ENCODE measurements around the gene FBXL4. TPM values are rescaled to one million over a fixed set of nuclear protein-coding genes. Genes with fewer than 3 reads are reported as not detected.
A peak's percentile ranks its signal among the peaks of the same experiment; 100 is the strongest.

The FBXL4 gene
- total and polyA plus RNA-seq, 2 of the 8 experiments (the other 6 are each of a cell fraction or from before 2014, with no cell fraction given) = 6.9 to 13.8 TPM

GRCh38 chr6:98831959-98832283 is 115.8 kb downstream of the FBXL4 start:
- H2AK5ac ChIP-seq (ENCODE audit: low read depth, low read length) = no peak overlapping the region
- ChIA-PET CTCF (ENCODE audit: partially characterized antibody) (interaction anchor here (1.7 to 10.0 kb wide), 2 partner anchors 10 to 13 kb away, joined by 5 to 79 read pairs; no protein-coding TSS in a partner anchor), POLR2A (ENCODE audit: partially characterized antibody) (interaction anchor here (1.0 to 2.8 kb wide), 2 partner anchors 11 to 43 kb away, joined by 3 to 12 read pairs; no protein-coding TSS in a partner anchor)
- H2BK5ac ChIP-seq (ENCODE audit: low read depth, low read length) = no peak overlapping the region
- H3K27ac ChIP-seq (ENCODE audit: low read depth, low read length) = no peak overlapping the region
- H3K79me1 ChIP-seq (ENCODE audit: low read depth, low read length) = no peaks in the 10 kb centered on the region
- H3K4me1 ChIP-seq (replicated peaks in 1 of 4; ENCODE audit: control insufficient read depth in 3 of 4, insufficient read depth in 4 of 4, low read length in 3 of 4) = peaks cover 0 to 38% (median 24%) of the 10 kb centered on the region in 4 experiments; a peak in 6 of 7 replicates
- H4K8ac ChIP-seq (ENCODE audit: extremely low read depth, insufficient read depth, low read length) = no peak overlapping the region
- H2BK12ac ChIP-seq (ENCODE audit: low read depth, low read length) = no peak overlapping the region
- H3K56ac ChIP-seq (replicated peaks; ENCODE audit: insufficient read length, low read depth, low read length) = no peak overlapping the region
- no peak overlapping the region for H3K9ac ChIP-seq (replicated peaks in 1 of 4; ENCODE audit: extremely low read depth in 1 of 4, low read depth in 3 of 4, low read length in 3 of 4)
- DNase-seq (ENCODE audit: low read depth in 1 of 2, low spot score in 2 of 2) = no peak
- peak overlapping the region; percentile 84 to 95 for H3K4me2 ChIP-seq (ENCODE audit: insufficient read depth in 1 of 2, low read depth in 2 of 2, low read length in 2 of 2)
- H3K4ac ChIP-seq (replicated peaks; ENCODE audit: insufficient read length, low read depth, low read length) = no peak overlapping the region
- no peaks in the 10 kb centered on the region; a peak in 1 of 8 replicates for H3K36me3 ChIP-seq (ENCODE audit: control insufficient read depth in 2 of 4, insufficient read depth in 4 of 4, low read length in 3 of 4)
- H2BK120ac ChIP-seq (replicated peaks; ENCODE audit: low read depth, low read length) = no peak overlapping the region
- peaks cover 74 to 91% (median 84%) of the 10 kb centered on the region in 4 experiments for H3K27me3 ChIP-seq (replicated peaks in 1 of 4; ENCODE audit: control insufficient read depth in 3 of 4, extremely low read depth in 1 of 4, insufficient read depth in 3 of 4, low read length in 3 of 4)
- H3K23me2 ChIP-seq (ENCODE audit: low read depth, low read length) = peaks cover 23% of the 10 kb centered on the region
- peaks cover 5 to 8% of the 10 kb centered on the region in 2 experiments for H4K20me1 ChIP-seq (replicated peaks in 1 of 2; ENCODE audit: control insufficient read depth in 1 of 2, insufficient read depth in 2 of 2, low read length in 2 of 2)
- no peak overlapping the region for H3K23ac ChIP-seq (ENCODE audit: insufficient read length)
- no peak overlapping the region for H4K5ac ChIP-seq (ENCODE audit: insufficient read length, low read depth, low read length)
- no peaks in the 10 kb centered on the region for H3K79me2 ChIP-seq (ENCODE audit: control insufficient read depth in 1 of 2, insufficient read depth in 2 of 2, low read length in 2 of 2)
- H4K91ac ChIP-seq (replicated peaks; ENCODE audit: insufficient read length, low read length) = no peak overlapping the region
- H2AFZ ChIP-seq (ENCODE audit: low read length) = no peak overlapping the region
- no peak overlapping the region; the same call in 1 of the 2 replicates for H2BK20ac ChIP-seq (ENCODE audit: low read length)
- no peaks in the 10 kb centered on the region for H3K9me3 ChIP-seq (ENCODE audit: insufficient read depth in 2 of 2, low read depth in 1 of 2, low read length in 1 of 2)
- TF ChIP-seq CBX8 (IDR thresholded peaks at IDR 0.05; ENCODE audit: borderline replicate concordance, low read depth, low read length) (no peak), BRCA1 (IDR thresholded peaks at IDR 0.05; ENCODE audit: low read depth, low read length) (no peak), BCL11A (IDR thresholded peaks at IDR 0.05; ENCODE audit: low read depth in 2 of 2, low read length in 2 of 2) (no peak), RFX5 (IDR thresholded peaks at IDR 0.05; ENCODE audit: borderline replicate concordance, low read depth, low read length) (no peak), SIN3A (conservative IDR thresholded peaks at IDR 0.05 in 1 of 2, IDR thresholded peaks at IDR 0.05 in 1 of 2; ENCODE audit: low read depth in 1 of 2, low read length in 2 of 2) (no peak), KDM4A (IDR thresholded peaks at IDR 0.05; ENCODE audit: low read depth, low read length, severe bottlenecking) (peak; percentile 7)
- TF ChIP-seq, protein P1, sequence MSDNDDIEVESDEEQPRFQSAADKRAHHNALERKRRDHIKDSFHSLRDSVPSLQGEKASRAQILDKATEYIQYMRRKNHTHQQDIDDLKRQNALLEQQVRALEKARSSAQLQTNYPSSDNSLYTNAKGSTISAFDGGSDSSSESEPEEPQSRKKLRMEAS (IDR thresholded peaks at IDR 0.05) = 0 out of 2 replicates have a peak, but pooled peaks have one; percentile 3
- FAIRE-seq = no peak
- no peak overlapping the region for H3K14ac ChIP-seq (ENCODE audit: insufficient read length)
- peak overlapping the region; percentile 5 to 63 (median 20); a peak in 5 of 8 replicates for H3K4me3 ChIP-seq (ENCODE audit: extremely low read depth in 1 of 4, insufficient read depth in 2 of 4, low read depth in 3 of 4, low read length in 4 of 4)
- H2BK15ac ChIP-seq (ENCODE audit: low read length) = no peak overlapping the region
- no peak overlapping the region for H3K18ac ChIP-seq (ENCODE audit: extremely low read depth, low read length)
- WGBS, 2 experiments (ENCODE audit: extremely low coverage in 1 of 2, insufficient coverage in 1 of 2, insufficient read length in 1 of 2, insufficient replicate concordance in 2 of 2, low coverage in 1 of 2, low lambda C conversion rate in 2 of 2, missing lambda C conversion rate in 1 of 2) = 7% methylated on average over 11 of the region's 11 CpGs; no CpG with 5 or more reads in 1 of the 2 experiments

All from H1 (cell line).